SK-N-SH (cell line): ENCODE data around the gene TACO1. TPM values are rescaled to one million over a fixed set of nuclear protein-coding genes. Genes with fewer than 3 reads are reported as not detected.

Source experiments
- CHD2 ChIP-seq: fragments of 150-350 bp; IDR thresholded peaks from 2 replicates; pipeline ENCODE4 v1.6.1; 2018; ENCODE audit warnings: low read length; ENCODE audit not compliant: partially characterized antibody
- CTCF ChIP-seq: fragments of 200-600 bp; sonication (generic); IDR thresholded peaks from 2 replicates; pipeline ENCODE4 v1.6.1; 2017; ENCODE audit warnings: antibody characterized with exemption, mild to moderate bottlenecking, moderate library complexity
- ELF1 ChIP-seq: IDR thresholded peaks from 2 replicates; pipeline ENCODE4 v1.4.0; 2012
- EP300 ChIP-seq, 2 experiments: IDR thresholded peaks; 2 replicates each; pipeline versions ENCODE4 v1.4.0 to v1.6.1; 2012; ENCODE audit warnings: borderline replicate concordance in 1 of 2, low read depth in 1 of 2, low read length in 1 of 2
- FOSL2 ChIP-seq: IDR thresholded peaks from 2 replicates; pipeline ENCODE4 v1.4.0; 2012; ENCODE audit warnings: low read depth, mild to moderate bottlenecking, moderate library complexity, borderline replicate concordance
- FOXJ3 ChIP-seq: sonication (generic); formaldehyde crosslinking; IDR thresholded peaks from 2 replicates; pipeline ENCODE4 v1.5.1; 2020; ENCODE audit warnings: mild to moderate bottlenecking, missing genetic modification reagents
- FOXM1 ChIP-seq: IDR thresholded peaks from 2 replicates; pipeline ENCODE4 v1.4.0; 2012; ENCODE audit warnings: low read depth, mild to moderate bottlenecking
- GATA2 ChIP-seq: sonication (generic); formaldehyde crosslinking; IDR thresholded peaks from 2 replicates; pipeline ENCODE4 v1.5.0; 2020; ENCODE audit warnings: mild to moderate bottlenecking, missing genetic modification reagents
- MAX ChIP-seq: IDR thresholded peaks from 2 replicates; pipeline ENCODE4 v1.4.0; 2012; ENCODE audit warnings: low read depth
- MEF2A ChIP-seq: IDR thresholded peaks from 2 replicates; pipeline ENCODE4 v1.4.0; 2012; ENCODE audit warnings: low read depth, borderline replicate concordance
- MXI1 ChIP-seq: IDR thresholded peaks from 2 replicates; pipeline ENCODE4 v1.6.1; 2012; ENCODE audit warnings: mild to moderate bottlenecking, low read depth, low read length, improper control_type of control experiment
- NFIC ChIP-seq: IDR thresholded peaks from 2 replicates; pipeline ENCODE4 v1.4.0; 2012; ENCODE audit warnings: borderline replicate concordance
- NRF1 ChIP-seq: IDR thresholded peaks from 2 replicates; pipeline ENCODE4 v1.6.1; 2012; ENCODE audit warnings: low read depth, mild to moderate bottlenecking, low read length
- PBX3 ChIP-seq: IDR thresholded peaks from 2 replicates; pipeline ENCODE4; 2012
- POLR2AphosphoS5 ChIP-seq: IDR thresholded peaks from 2 replicates; pipeline ENCODE4 v1.6.1; 2012; ENCODE audit warnings: low read depth, low read length
- RAD21 ChIP-seq: IDR thresholded peaks from 2 replicates; pipeline ENCODE4 v1.6.1; 2012; ENCODE audit warnings: mild to moderate bottlenecking, low read length
- RCOR1 ChIP-seq: fragments of 150-350 bp; IDR thresholded peaks from 2 replicates; pipeline ENCODE4 v1.6.1; 2017; ENCODE audit warnings: antibody characterized with exemption, low read length
- REST ChIP-seq: IDR thresholded peaks from 2 replicates; pipeline ENCODE4 v1.6.1; 2012; ENCODE audit warnings: mild to moderate bottlenecking, low read depth, low read length, moderate library complexity
- SMC3 ChIP-seq: IDR thresholded peaks from 2 replicates; pipeline ENCODE4 v1.6.1; 2012; ENCODE audit warnings: low read depth, low read length, improper control_type of control experiment
- TAF1 ChIP-seq: IDR thresholded peaks from 2 replicates; pipeline ENCODE4 v1.6.1; 2012; ENCODE audit warnings: low read depth, mild to moderate bottlenecking, low read length, moderate library complexity, borderline replicate concordance
- TCF12 ChIP-seq: IDR thresholded peaks from 2 replicates; pipeline ENCODE4 v1.4.0; 2012
- USF2 ChIP-seq: fragments of 150-350 bp; IDR thresholded peaks from 2 replicates; pipeline ENCODE4 v1.6.1; 2017; ENCODE audit warnings: antibody characterized with exemption, low read length, low read depth, borderline replicate concordance
- ZBTB33 ChIP-seq: IDR thresholded peaks from 2 replicates; pipeline ENCODE4 v1.4.0; 2012; ENCODE audit warnings: low read depth, borderline replicate concordance
- polyA plus RNA-seq, 3 experiments: library from polyadenylated mRNA; depleted of rRNA; stranded (reverse); fragments of >200 nt; gene quantifications; 2 replicates each; pipeline ENCODE4 v1.2.3, GENCODE V29; 2012

The TACO1 gene
- polyA plus RNA-seq, 1 of the 3 experiments (the other 2 are of a cell fraction), result 37.9 TPM

GRCh38 chr17:63571632-63572310, 28.9 kb upstream of the TACO1 start (continued):
- TF ChIP-seq CTCF (no peak), GATA2 (CRISPR knock-in tag) (no peak), NRF1 (no peak), ELF1 (no peak), FOSL2 (peak; percentile 85), MXI1 (no peak), POLR2AphosphoS5 (peak; percentile 54; the same call in 1 of the 2 replicates), CHD2 (no peak), NFIC (no peak), FOXM1 (no peak), USF2 (no peak), SMC3 (no peak), RCOR1 (no peak), MEF2A (no peak), MAX (no peak; the same call in 1 of the 2 replicates), PBX3 (peak; percentile 68), EP300 (IDR thresholded peaks at IDR 0.05; ENCODE audit: borderline replicate concordance in 1 of 2, low read depth in 1 of 2, low read length in 1 of 2) (no peak), TAF1 (no peak), REST (no peak), ZBTB33 (no peak), FOXJ3 (CRISPR knock-in tag) (no peak), TCF12 (peak; percentile 66; the same call in 1 of the 2 replicates), RAD21 (no peak)
